Suprapubic skin (tissue), 4 donors: Measurements from ENCODE around the gene SYNGR3.

ENCODE experiments used
- EP300 ChIP-seq: sonication (generic); formaldehyde crosslinking; IDR thresholded peaks from one replicate; pipeline ENCODE4 v1.6.1; 2017; ENCODE audit warnings: antibody characterized with exemption
- POLR2A ChIP-seq, 2 donors: fragments of 450-650 bp; IDR thresholded peaks; one replicate each; pipeline ENCODE4 v1.6.1; 2017; ENCODE audit warnings: antibody characterized with exemption in 2 of 2, mild to moderate bottlenecking in 2 of 2, moderate library complexity in 2 of 2
- POLR2AphosphoS5 ChIP-seq, 3 donors: sonication (generic); formaldehyde crosslinking; IDR thresholded peaks; one replicate each; pipeline ENCODE4 v1.6.1; 2017; ENCODE audit warnings: antibody characterized with exemption in 3 of 3
- TF ChIP-seq, protein P1 (sequence below), 2 donors: fragments of 200-600 bp in 1 of 2; fragments of 450-650 bp in 1 of 2; sonication (generic) in 1 of 2; IDR thresholded peaks; one replicate each; pipeline ENCODE4 v1.5.1; 2016 to 2019; ENCODE audit warnings: antibody characterized with exemption in 2 of 2, mild to moderate bottlenecking in 1 of 2, moderate library complexity in 1 of 2

DNA sequence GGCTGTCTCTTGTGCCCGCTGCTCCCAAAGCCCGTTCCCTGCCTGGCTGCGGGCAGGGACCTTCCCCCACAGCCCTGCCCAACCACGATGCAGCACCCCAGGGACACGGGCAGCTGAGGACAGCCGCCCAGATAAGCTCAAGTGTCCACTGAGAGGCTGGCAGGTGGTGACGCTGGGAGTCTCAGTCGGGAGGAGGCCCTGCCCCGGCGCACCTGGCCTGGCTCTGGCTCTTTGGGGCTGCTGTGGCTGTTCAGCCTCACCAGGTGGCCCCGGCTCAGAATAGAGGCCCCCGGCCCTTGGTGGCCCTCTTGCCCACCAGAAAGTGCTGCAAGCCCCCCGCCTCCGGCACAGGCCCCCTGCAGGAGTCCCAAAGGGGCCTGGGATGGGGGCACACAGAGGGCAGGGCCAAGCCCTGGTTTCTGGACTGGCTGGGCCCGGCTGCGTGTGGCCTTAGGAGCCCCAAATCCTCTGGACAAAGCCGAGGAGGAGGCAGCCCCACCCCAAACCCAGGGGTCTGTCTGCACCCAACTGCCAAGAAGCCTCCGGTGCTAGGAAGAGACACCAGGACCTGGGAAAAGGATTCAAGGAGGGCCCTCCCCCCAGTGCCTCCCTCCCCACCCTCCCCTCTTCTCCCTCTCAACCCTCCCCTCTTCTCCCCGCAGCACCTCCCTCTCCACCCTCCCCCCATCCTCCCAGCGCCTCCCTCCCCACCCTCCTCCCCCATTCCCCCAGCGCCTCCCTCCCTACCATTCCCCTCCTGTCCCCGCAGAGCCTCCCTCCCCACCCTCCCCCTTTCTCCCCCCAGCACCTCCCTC lies 52.6 kb downstream of the SYNGR3 start:
- TF ChIP-seq, protein P1, sequence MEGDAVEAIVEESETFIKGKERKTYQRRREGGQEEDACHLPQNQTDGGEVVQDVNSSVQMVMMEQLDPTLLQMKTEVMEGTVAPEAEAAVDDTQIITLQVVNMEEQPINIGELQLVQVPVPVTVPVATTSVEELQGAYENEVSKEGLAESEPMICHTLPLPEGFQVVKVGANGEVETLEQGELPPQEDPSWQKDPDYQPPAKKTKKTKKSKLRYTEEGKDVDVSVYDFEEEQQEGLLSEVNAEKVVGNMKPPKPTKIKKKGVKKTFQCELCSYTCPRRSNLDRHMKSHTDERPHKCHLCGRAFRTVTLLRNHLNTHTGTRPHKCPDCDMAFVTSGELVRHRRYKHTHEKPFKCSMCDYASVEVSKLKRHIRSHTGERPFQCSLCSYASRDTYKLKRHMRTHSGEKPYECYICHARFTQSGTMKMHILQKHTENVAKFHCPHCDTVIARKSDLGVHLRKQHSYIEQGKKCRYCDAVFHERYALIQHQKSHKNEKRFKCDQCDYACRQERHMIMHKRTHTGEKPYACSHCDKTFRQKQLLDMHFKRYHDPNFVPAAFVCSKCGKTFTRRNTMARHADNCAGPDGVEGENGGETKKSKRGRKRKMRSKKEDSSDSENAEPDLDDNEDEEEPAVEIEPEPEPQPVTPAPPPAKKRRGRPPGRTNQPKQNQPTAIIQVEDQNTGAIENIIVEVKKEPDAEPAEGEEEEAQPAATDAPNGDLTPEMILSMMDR (IDR thresholded peaks at IDR 0.05) = no peak
- TF ChIP-seq POLR2A (IDR thresholded peaks at IDR 0.05) (no peak), EP300 (no peak), POLR2AphosphoS5 (IDR thresholded peaks at IDR 0.05) (no peak)
